Testis (tissue), 2 donors: ENCODE results near the gene VGLL4.

ENCODE experiments used
- CTCF ChIP-seq, 3 experiments: fragments of 450-650 bp in 2 of 3; fragments of 200-600 bp in 1 of 3; sonication (generic) in 1 of 3; IDR thresholded peaks; one replicate each; pipeline ENCODE4 v1.5.1; 2016 to 2019; ENCODE audit warnings: antibody characterized with exemption in 3 of 3, mild to moderate bottlenecking in 2 of 3, moderate library complexity in 1 of 3
- POLR2A ChIP-seq: fragments of 450-650 bp; IDR thresholded peaks from one replicate; pipeline ENCODE4 v1.6.1; 2017; ENCODE audit warnings: antibody characterized with exemption, mild to moderate bottlenecking, moderate library complexity

- TF ChIP-seq CTCF (IDR thresholded peaks at IDR 0.05) (no peak), POLR2A (no peak)
Measured at GRCh38 chr3:11609481-11609880, 34.2 kb downstream of the VGLL4 start.
